Gastrocnemius medialis (tissue), 4 donors: Measurements from ENCODE around the gene NR5A1.

Source experiments
- CTCF ChIP-seq, 5 experiments: fragments of 450-650 bp in 3 of 5; fragments of 200-600 bp in 2 of 5; sonication (generic) in 2 of 5; IDR thresholded peaks in 4 of 5; conservative IDR thresholded peaks in 1 of 5; 1 replicate in 4 of 5; 2 replicates in 1 of 5; pipeline ENCODE4 v1.5.1; 2016 to 2019; ENCODE audit warnings: antibody characterized with exemption in 5 of 5, mild to moderate bottlenecking in 3 of 5, moderate library complexity in 3 of 5
- POLR2A ChIP-seq, 2 donors: fragments of 450-650 bp; IDR thresholded peaks; one replicate each; pipeline ENCODE4 v1.6.1; 2017; ENCODE audit warnings: antibody characterized with exemption in 2 of 2, mild to moderate bottlenecking in 2 of 2, moderate library complexity in 2 of 2

- TF ChIP-seq CTCF (IDR thresholded peaks at IDR 0.05 in 4 of 5, conservative IDR thresholded peaks at IDR 0.05 in 1 of 5) (no peak), POLR2A (IDR thresholded peaks at IDR 0.05) (no peak)
These were observed 13.9 kb upstream of the NR5A1 start for GRCh38 chr9:124521142-124521541.
